Neural cell (in vitro differentiated cells): ENCODE measurements around the gene DCLK1.

Source experiments
- EP300 ChIP-seq: fragments of 450-650 bp; conservative IDR thresholded peaks from 2 replicates; pipeline ENCODE4 v1.6.1; 2014; ENCODE audit warnings: antibody characterized with exemption, mild to moderate bottlenecking, moderate library complexity; ENCODE audit not compliant: poor library complexity, severe bottlenecking
- EZH2 ChIP-seq: fragments of 200-600, 300-800 bp; shearing (Covaris generic), sonication (generic); IDR thresholded peaks from 2 replicates; pipeline ENCODE4 v1.6.1; 2014; ENCODE audit warnings: antibody characterized with exemption, low read length, borderline replicate concordance, mild to moderate bottlenecking; ENCODE audit not compliant: insufficient read depth, poor library complexity, severe bottlenecking
- MXI1 ChIP-seq: fragments of 450-650 bp; conservative IDR thresholded peaks from 2 replicates; pipeline ENCODE4 v1.6.1; 2014; ENCODE audit warnings: antibody characterized with exemption, mild to moderate bottlenecking; ENCODE audit not compliant: poor library complexity, severe bottlenecking
- POLR2AphosphoS5 ChIP-seq: IDR thresholded peaks from 2 replicates; pipeline ENCODE4 v1.6.1; 2012
- RAD21 ChIP-seq: fragments of 450-650 bp; conservative IDR thresholded peaks from 2 replicates; pipeline ENCODE4 v1.6.1; 2014; ENCODE audit warnings: antibody characterized with exemption, mild to moderate bottlenecking, moderate library complexity
- SMC3 ChIP-seq: fragments of 450-650 bp; conservative IDR thresholded peaks from 2 replicates; pipeline ENCODE4 v1.6.1; 2014; ENCODE audit warnings: antibody characterized with exemption, mild to moderate bottlenecking, moderate library complexity; ENCODE audit not compliant: poor library complexity
- TAF1 ChIP-seq: IDR thresholded peaks from 2 replicates; pipeline ENCODE4 v1.6.1; 2012; ENCODE audit warnings: low read depth
- TF ChIP-seq, protein P1 (sequence below): fragments of 450-650 bp; IDR thresholded peaks from 2 replicates; pipeline ENCODE4 v1.5.1; 2014; ENCODE audit warnings: antibody characterized with exemption, mild to moderate bottlenecking, moderate library complexity; ENCODE audit not compliant: poor library complexity, severe bottlenecking
- TF ChIP-seq, protein P2 (sequence below): IDR thresholded peaks from 2 replicates; pipeline ENCODE4 v1.6.1; 2012; ENCODE audit warnings: borderline replicate concordance

DNA sequence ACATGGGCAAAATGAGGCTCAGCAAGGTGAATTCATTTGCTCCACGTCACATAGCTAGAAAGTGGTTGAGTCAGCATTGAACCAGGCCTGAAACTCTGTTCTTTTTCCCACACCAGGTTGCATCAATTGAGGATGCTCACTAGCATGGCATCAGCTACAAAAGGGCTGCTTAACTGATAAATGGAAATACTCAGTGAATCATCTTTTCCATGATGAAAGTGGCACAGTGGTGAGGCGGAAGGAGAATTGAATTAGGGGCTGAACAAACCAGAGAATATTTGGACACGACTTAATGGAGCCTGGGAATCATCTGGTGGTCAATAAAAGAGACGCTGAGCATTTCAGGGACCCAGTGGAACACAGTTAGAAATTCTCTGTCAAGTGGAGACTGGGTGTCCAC lies 334.6 kb downstream of the DCLK1 start:
- TF ChIP-seq, protein P1, sequence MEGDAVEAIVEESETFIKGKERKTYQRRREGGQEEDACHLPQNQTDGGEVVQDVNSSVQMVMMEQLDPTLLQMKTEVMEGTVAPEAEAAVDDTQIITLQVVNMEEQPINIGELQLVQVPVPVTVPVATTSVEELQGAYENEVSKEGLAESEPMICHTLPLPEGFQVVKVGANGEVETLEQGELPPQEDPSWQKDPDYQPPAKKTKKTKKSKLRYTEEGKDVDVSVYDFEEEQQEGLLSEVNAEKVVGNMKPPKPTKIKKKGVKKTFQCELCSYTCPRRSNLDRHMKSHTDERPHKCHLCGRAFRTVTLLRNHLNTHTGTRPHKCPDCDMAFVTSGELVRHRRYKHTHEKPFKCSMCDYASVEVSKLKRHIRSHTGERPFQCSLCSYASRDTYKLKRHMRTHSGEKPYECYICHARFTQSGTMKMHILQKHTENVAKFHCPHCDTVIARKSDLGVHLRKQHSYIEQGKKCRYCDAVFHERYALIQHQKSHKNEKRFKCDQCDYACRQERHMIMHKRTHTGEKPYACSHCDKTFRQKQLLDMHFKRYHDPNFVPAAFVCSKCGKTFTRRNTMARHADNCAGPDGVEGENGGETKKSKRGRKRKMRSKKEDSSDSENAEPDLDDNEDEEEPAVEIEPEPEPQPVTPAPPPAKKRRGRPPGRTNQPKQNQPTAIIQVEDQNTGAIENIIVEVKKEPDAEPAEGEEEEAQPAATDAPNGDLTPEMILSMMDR: no peak
- no peak for TF ChIP-seq TAF1
- TF ChIP-seq, protein P2, sequence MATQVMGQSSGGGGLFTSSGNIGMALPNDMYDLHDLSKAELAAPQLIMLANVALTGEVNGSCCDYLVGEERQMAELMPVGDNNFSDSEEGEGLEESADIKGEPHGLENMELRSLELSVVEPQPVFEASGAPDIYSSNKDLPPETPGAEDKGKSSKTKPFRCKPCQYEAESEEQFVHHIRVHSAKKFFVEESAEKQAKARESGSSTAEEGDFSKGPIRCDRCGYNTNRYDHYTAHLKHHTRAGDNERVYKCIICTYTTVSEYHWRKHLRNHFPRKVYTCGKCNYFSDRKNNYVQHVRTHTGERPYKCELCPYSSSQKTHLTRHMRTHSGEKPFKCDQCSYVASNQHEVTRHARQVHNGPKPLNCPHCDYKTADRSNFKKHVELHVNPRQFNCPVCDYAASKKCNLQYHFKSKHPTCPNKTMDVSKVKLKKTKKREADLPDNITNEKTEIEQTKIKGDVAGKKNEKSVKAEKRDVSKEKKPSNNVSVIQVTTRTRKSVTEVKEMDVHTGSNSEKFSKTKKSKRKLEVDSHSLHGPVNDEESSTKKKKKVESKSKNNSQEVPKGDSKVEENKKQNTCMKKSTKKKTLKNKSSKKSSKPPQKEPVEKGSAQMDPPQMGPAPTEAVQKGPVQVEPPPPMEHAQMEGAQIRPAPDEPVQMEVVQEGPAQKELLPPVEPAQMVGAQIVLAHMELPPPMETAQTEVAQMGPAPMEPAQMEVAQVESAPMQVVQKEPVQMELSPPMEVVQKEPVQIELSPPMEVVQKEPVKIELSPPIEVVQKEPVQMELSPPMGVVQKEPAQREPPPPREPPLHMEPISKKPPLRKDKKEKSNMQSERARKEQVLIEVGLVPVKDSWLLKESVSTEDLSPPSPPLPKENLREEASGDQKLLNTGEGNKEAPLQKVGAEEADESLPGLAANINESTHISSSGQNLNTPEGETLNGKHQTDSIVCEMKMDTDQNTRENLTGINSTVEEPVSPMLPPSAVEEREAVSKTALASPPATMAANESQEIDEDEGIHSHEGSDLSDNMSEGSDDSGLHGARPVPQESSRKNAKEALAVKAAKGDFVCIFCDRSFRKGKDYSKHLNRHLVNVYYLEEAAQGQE: no peak
- no peak for TF ChIP-seq POLR2AphosphoS5
- no peak for TF ChIP-seq EZH2
- no peak for TF ChIP-seq EP300
- no peak for TF ChIP-seq RAD21
- no peak for TF ChIP-seq MXI1
- TF ChIP-seq SMC3: no peak
